Calu3 (cell line): ENCODE results near the gene COPB2. TPM values are rescaled to one million over a fixed set of nuclear protein-coding genes. Genes with fewer than 3 reads are reported as not detected.

Experiments used
- BruUV-seq: library from RNA; stranded (reverse); fragments of 400-500 nt; replicated peaks from 2 replicates; lab custom pipeline; 2021; lab: Mats Ljungman, UMichigan
- CTCF ChIA-PET: fragments of 300-600 bp; sonication (Branson Sonifier 250); formaldehyde crosslinking; loops from one replicate; lab custom pipeline; 2022; ENCODE audit warnings: antibody characterized with exemption; lab: Charles Lee
- DNase-seq: peaks from one replicate; pipeline ENCODE4 v3.0.0; 2022
- H3K27ac Mint-ChIP-seq: one replicate; pipeline ENCODE4 v1.8.0; 2022; ENCODE audit warnings: mixed read lengths; ENCODE audit not compliant: unreplicated experiment
- H3K27me3 Mint-ChIP-seq: one replicate; pipeline ENCODE4 v1.8.0; 2022; ENCODE audit warnings: mixed read lengths; ENCODE audit not compliant: unreplicated experiment
- H3K36me3 Mint-ChIP-seq: one replicate; pipeline ENCODE4 v1.8.0; 2022; ENCODE audit warnings: mild to moderate bottlenecking, moderate library complexity, mixed read lengths; ENCODE audit not compliant: insufficient read depth, unreplicated experiment
- H3K4me1 Mint-ChIP-seq: one replicate; pipeline ENCODE4 v1.8.0; 2022; ENCODE audit warnings: mild to moderate bottlenecking, low read depth, mixed read lengths; ENCODE audit not compliant: unreplicated experiment
- H3K4me3 Mint-ChIP-seq: one replicate; pipeline ENCODE4 v1.8.0; 2022; ENCODE audit warnings: mild to moderate bottlenecking, low read depth, moderate library complexity, mixed read lengths; ENCODE audit not compliant: unreplicated experiment
- H3K9me3 Mint-ChIP-seq: one replicate; pipeline ENCODE4 v1.8.0; 2022; ENCODE audit warnings: low read depth, mixed read lengths; ENCODE audit not compliant: unreplicated experiment
- CTCF ChIP-seq: fragments of 200-600 bp; IDR thresholded peaks from one replicate; pipeline ENCODE4 v1.8.0; 2022; ENCODE audit warnings: antibody characterized with exemption; ENCODE audit not compliant: unreplicated experiment
- intact Hi-C: fragments of 100-400 bp; cut with micrococcal nuclease; formaldehyde crosslinking; loops from one replicate; pipeline ENCODE4 v1.10.0; 2022; ENCODE audit not compliant: unreplicated experiment
- total RNA-seq: library from RNA; stranded (reverse); gene quantifications from 2 replicates; pipeline ENCODE4 v1.2.3, GENCODE V29; 2022

The COPB2 gene
- total RNA-seq, 1 experiment from 2014 or later, result 223 TPM

GRCh38 chr3:139309061-139309591 lies 80.3 kb downstream of the COPB2 start:
- CTCF ChIA-PET, result interaction anchor here (1.9 to 2.2 kb wide), 2 partner anchors 20 to 197 kb away, joined by 4 to 6 read pairs; no protein-coding TSS in a partner anchor
- no peak overlapping the region for H3K4me3 Mint-ChIP-seq

GRCh38 chr3:139308560-139308959 lies 80.9 kb downstream of the COPB2 start:
- no TSS peak for BruUV-seq
- peaks cover 70% of the 10 kb centered on the region for H3K4me1 Mint-ChIP-seq
- peak overlapping the region; percentile 47 for H3K27ac Mint-ChIP-seq
- intact Hi-C loops, result no loop called here
- H3K27me3 Mint-ChIP-seq, result no peaks in the 10 kb centered on the region
- no peaks in the 10 kb centered on the region for H3K36me3 Mint-ChIP-seq
- no peak for TF ChIP-seq CTCF
- H3K4me3 Mint-ChIP-seq, result peak overlapping the region; percentile 18
- no peaks in the 10 kb centered on the region for H3K9me3 Mint-ChIP-seq
- no peak for DNase-seq
- CTCF ChIA-PET, result interaction anchor here (2.2 kb wide), 1 partner anchor 20 kb away, joined by 6 read pairs; no protein-coding TSS in a partner anchor

More at GRCh38 chr3:139309061-139309591, 80.3 kb downstream of the COPB2 start:
- no peak for DNase-seq
- BruUV-seq, result no TSS peak
- no peaks in the 10 kb centered on the region for H3K9me3 Mint-ChIP-seq
- H3K36me3 Mint-ChIP-seq, result no peaks in the 10 kb centered on the region
- no peaks in the 10 kb centered on the region for H3K27me3 Mint-ChIP-seq
- peak overlapping the region; percentile 47 for H3K27ac Mint-ChIP-seq
- no peak for TF ChIP-seq CTCF
- intact Hi-C loops, result no loop called here
- peaks cover 67% of the 10 kb centered on the region for H3K4me1 Mint-ChIP-seq

GRCh38 chr3:139307601-139308555 lies 81.6 kb downstream of the COPB2 start:
- DNase-seq, result no peak
- H3K27ac Mint-ChIP-seq, result peak overlapping the region; percentile 47

More at GRCh38 chr3:139307601-139308555, 81.6 kb downstream of the COPB2 start:
- CTCF ChIA-PET, result interaction anchor here (2.2 kb wide), 1 partner anchor 21 kb away, joined by 6 read pairs; no protein-coding TSS in a partner anchor
- Mint-ChIP-seq H3K9me3 (no peaks in the 10 kb centered on the region), H3K4me1 (peaks cover 70% of the 10 kb centered on the region), H3K4me3 (peak overlapping the region; percentile 18), H3K36me3 (no peaks in the 10 kb centered on the region), H3K27me3 (no peaks in the 10 kb centered on the region)
- intact Hi-C loops, result no loop called here
- no TSS peak for BruUV-seq
- no peak for TF ChIP-seq CTCF

Other genes with a start within 250 kb of the COPB2 start
- gene MRPS22, start 45.6 kb downstream of the COPB2 start, total RNA-seq, result 79.5 and 82.4 TPM in 2 replicates
- gene RBP2, start 86.9 kb upstream of the COPB2 start, total RNA-seq, result not detected in 2 replicates
- gene RBP1, start 150.1 kb upstream of the COPB2 start, total RNA-seq, result 7.9 and 13.0 TPM in 2 replicates